Measurements from ENCODE around the gene RPS27.

RPS27 gene

GRCh38 chr1:153944005-153944826 lies 46.3 kb upstream of the RPS27 start:
- Histone ChIP-seq H2AK5ac (ENCODE audit: low read length) (no peak overlapping the region), H3K9me3 (ENCODE audit: insufficient read depth, low read depth, low read length) (peaks cover 1% of the 10 kb centered on the region), H3K23ac (ENCODE audit: low read length) (no peak overlapping the region), H3K36me3 (ENCODE audit: control insufficient read depth in 1 of 2, insufficient read depth in 2 of 2, low read length in 2 of 2) (peaks cover 54 to 59% of the 10 kb centered on the region in 2 experiments), H2BK120ac (ENCODE audit: insufficient read depth, low read length, poor library complexity) (no peak overlapping the region), H4K12ac (ENCODE audit: low read depth, low read length) (no peak overlapping the region), H3K4me1 (ENCODE audit: control insufficient read depth in 1 of 2, insufficient read depth in 2 of 2, low read length in 2 of 2) (peaks cover 4 to 9% of the 10 kb centered on the region in 2 experiments), H2BK5ac (ENCODE audit: low read depth, low read length, poor library complexity) (no peak overlapping the region), H3K27ac (ENCODE audit: low read depth, low read length) (no peak overlapping the region), H4K91ac (ENCODE audit: low read depth, low read length) (no peak overlapping the region), H3K4me3 (ENCODE audit: low read depth, low read length) (no peak overlapping the region), H3K18ac (ENCODE audit: low read length) (no peak overlapping the region), H4K8ac (ENCODE audit: low read depth, low read length) (no peak overlapping the region), H3K27me3 (ENCODE audit: insufficient read depth, low read length) (no peaks in the 10 kb centered on the region), H3K79me1 (ENCODE audit: low read length) (peaks cover 9% of the 10 kb centered on the region), H3K79me2 (ENCODE audit: control insufficient read depth, insufficient read depth, low read length, poor library complexity) (peaks cover 10% of the 10 kb centered on the region), H3K9ac (ENCODE audit: low read length) (no peak overlapping the region), H3K14ac (ENCODE audit: low read length) (no peak overlapping the region), H3K4me2 (ENCODE audit: low read length) (no peak overlapping the region), H2AFZ (ENCODE audit: insufficient read depth, low read length, poor library complexity) (no peak overlapping the region), H3K4ac (ENCODE audit: low read depth, low read length) (no peak overlapping the region), H2BK12ac (ENCODE audit: low read length) (no peak overlapping the region)
- peak in 1 of 2 donors; percentile 36 for DNase-seq
- no CpG with 5 or more reads among the region's 15 CpGs for WGBS (ENCODE audit: extremely low coverage, insufficient coverage, insufficient read length)

GRCh38 chr1:153944827-153945117 lies 45.8 kb upstream of the RPS27 start:
- Histone ChIP-seq H3K4me2 (ENCODE audit: low read length) (no peak overlapping the region), H3K9ac (ENCODE audit: low read length) (no peak overlapping the region)

GRCh38 chr1:153945131-153945794 lies 45.3 kb upstream of the RPS27 start:
- peaks cover 45 to 56% of the 10 kb centered on the region in 2 experiments for H3K36me3 ChIP-seq (ENCODE audit: control insufficient read depth in 1 of 2, insufficient read depth in 2 of 2, low read length in 2 of 2)
- peak overlapping the region; percentile 72 for H3K9ac ChIP-seq (ENCODE audit: low read length)
- H3K18ac ChIP-seq (ENCODE audit: low read length), result peak overlapping the region; percentile 13
- peak overlapping the region; percentile 9 for H4K12ac ChIP-seq (ENCODE audit: low read depth, low read length)
- peak overlapping the region; percentile 57 for H3K27ac ChIP-seq (ENCODE audit: low read depth, low read length)
- peak overlapping the region; percentile 83 for H4K8ac ChIP-seq (ENCODE audit: low read depth, low read length)
- no peak overlapping the region for H2BK12ac ChIP-seq (ENCODE audit: low read length)
- no CpG with 5 or more reads among the region's 12 CpGs for WGBS (ENCODE audit: extremely low coverage, insufficient coverage, insufficient read length)
- no peak overlapping the region for H2BK120ac ChIP-seq (ENCODE audit: insufficient read depth, low read length, poor library complexity)
- H3K4ac ChIP-seq (ENCODE audit: low read depth, low read length), result peak overlapping the region; percentile 27
- no peaks in the 10 kb centered on the region for H3K27me3 ChIP-seq (ENCODE audit: insufficient read depth, low read length)
- H3K23ac ChIP-seq (ENCODE audit: low read length), result no peak overlapping the region
- H3K4me3 ChIP-seq (ENCODE audit: low read depth, low read length), result peak overlapping the region; percentile 90
- peaks cover 10% of the 10 kb centered on the region for H3K79me2 ChIP-seq (ENCODE audit: control insufficient read depth, insufficient read depth, low read length, poor library complexity)
- peak overlapping the region; percentile 31 for H3K14ac ChIP-seq (ENCODE audit: low read length)
- peaks cover 1% of the 10 kb centered on the region for H3K9me3 ChIP-seq (ENCODE audit: insufficient read depth, low read depth, low read length)
- peak overlapping the region; percentile 89 for H4K91ac ChIP-seq (ENCODE audit: low read depth, low read length)
- H3K4me2 ChIP-seq (ENCODE audit: low read length), result peak overlapping the region; percentile 91
- H3K4me1 ChIP-seq (ENCODE audit: control insufficient read depth in 1 of 2, insufficient read depth in 2 of 2, low read length in 2 of 2), result peaks cover 4 to 9% of the 10 kb centered on the region in 2 experiments
- peak in 1 of 2 donors; percentile 30 for DNase-seq
- H3K79me1 ChIP-seq (ENCODE audit: low read length), result peaks cover 9% of the 10 kb centered on the region
- H2AK5ac ChIP-seq (ENCODE audit: low read length), result peak overlapping the region; percentile 8
- no peak overlapping the region for H2BK5ac ChIP-seq (ENCODE audit: low read depth, low read length, poor library complexity)
- H2AFZ ChIP-seq (ENCODE audit: insufficient read depth, low read length, poor library complexity), result peak overlapping the region; percentile 89

More at GRCh38 chr1:153944827-153945117, 45.8 kb upstream of the RPS27 start:
- Histone ChIP-seq H2AK5ac (ENCODE audit: low read length) (peak overlapping the region; percentile 1), H3K79me2 (ENCODE audit: control insufficient read depth, insufficient read depth, low read length, poor library complexity) (peaks cover 10% of the 10 kb centered on the region), H4K12ac (ENCODE audit: low read depth, low read length) (no peak overlapping the region), H3K4me1 (ENCODE audit: control insufficient read depth in 1 of 2, insufficient read depth in 2 of 2, low read length in 2 of 2) (peaks cover 4 to 9% of the 10 kb centered on the region in 2 experiments), H4K8ac (ENCODE audit: low read depth, low read length) (no peak overlapping the region), H2AFZ (ENCODE audit: insufficient read depth, low read length, poor library complexity) (no peak overlapping the region), H3K79me1 (ENCODE audit: low read length) (peaks cover 9% of the 10 kb centered on the region), H3K4me3 (ENCODE audit: low read depth, low read length) (no peak overlapping the region), H3K4ac (ENCODE audit: low read depth, low read length) (no peak overlapping the region), H3K9me3 (ENCODE audit: insufficient read depth, low read depth, low read length) (peaks cover 1% of the 10 kb centered on the region), H3K23ac (ENCODE audit: low read length) (no peak overlapping the region), H3K14ac (ENCODE audit: low read length) (no peak overlapping the region), H2BK120ac (ENCODE audit: insufficient read depth, low read length, poor library complexity) (no peak overlapping the region), H3K36me3 (ENCODE audit: control insufficient read depth in 1 of 2, insufficient read depth in 2 of 2, low read length in 2 of 2) (peaks cover 49 to 57% of the 10 kb centered on the region in 2 experiments), H2BK5ac (ENCODE audit: low read depth, low read length, poor library complexity) (no peak overlapping the region), H3K27ac (ENCODE audit: low read depth, low read length) (no peak overlapping the region), H3K27me3 (ENCODE audit: insufficient read depth, low read length) (no peaks in the 10 kb centered on the region), H3K18ac (ENCODE audit: low read length) (no peak overlapping the region), H4K91ac (ENCODE audit: low read depth, low read length) (no peak overlapping the region), H2BK12ac (ENCODE audit: low read length) (no peak overlapping the region)
- WGBS (ENCODE audit: extremely low coverage, insufficient coverage, insufficient read length), result no CpG with 5 or more reads among the region's 3 CpGs
- no peak for DNase-seq

GRCh38 chr1:153945795-153946621 lies 44.6 kb upstream of the RPS27 start:
- peak overlapping the region; percentile 9 for H4K12ac ChIP-seq (ENCODE audit: low read depth, low read length)
- H2BK120ac ChIP-seq (ENCODE audit: insufficient read depth, low read length, poor library complexity), result peak overlapping the region; percentile 74
- peaks cover 10% of the 10 kb centered on the region for H3K79me2 ChIP-seq (ENCODE audit: control insufficient read depth, insufficient read depth, low read length, poor library complexity)
- peak overlapping the region; percentile 68 for H2BK5ac ChIP-seq (ENCODE audit: low read depth, low read length, poor library complexity)
- peak overlapping the region; percentile 97 for H3K18ac ChIP-seq (ENCODE audit: low read length)
- H3K14ac ChIP-seq (ENCODE audit: low read length), result peak overlapping the region; percentile 31
- H3K27ac ChIP-seq (ENCODE audit: low read depth, low read length), result peak overlapping the region; percentile 57
- WGBS (ENCODE audit: extremely low coverage, insufficient coverage, insufficient read length), result no CpG with 5 or more reads among the region's 95 CpGs
- H3K23ac ChIP-seq (ENCODE audit: low read length), result no peak overlapping the region
- H3K27me3 ChIP-seq (ENCODE audit: insufficient read depth, low read length), result no peaks in the 10 kb centered on the region
- peaks cover 39 to 51% of the 10 kb centered on the region in 2 experiments for H3K36me3 ChIP-seq (ENCODE audit: control insufficient read depth in 1 of 2, insufficient read depth in 2 of 2, low read length in 2 of 2)
- H3K9ac ChIP-seq (ENCODE audit: low read length), result peak overlapping the region; percentile 72
- peaks cover 1% of the 10 kb centered on the region for H3K9me3 ChIP-seq (ENCODE audit: insufficient read depth, low read depth, low read length)
- peak; percentile 53 to 70 for DNase-seq
- H4K8ac ChIP-seq (ENCODE audit: low read depth, low read length), result peak overlapping the region; percentile 83
- peak overlapping the region; percentile 8 for H2AK5ac ChIP-seq (ENCODE audit: low read length)
- H2AFZ ChIP-seq (ENCODE audit: insufficient read depth, low read length, poor library complexity), result peak overlapping the region; percentile 89
- H3K4me2 ChIP-seq (ENCODE audit: low read length), result peak overlapping the region; percentile 91
- peaks cover 4 to 9% of the 10 kb centered on the region in 2 experiments for H3K4me1 ChIP-seq (ENCODE audit: control insufficient read depth in 1 of 2, insufficient read depth in 2 of 2, low read length in 2 of 2)
- no peak overlapping the region for H2BK12ac ChIP-seq (ENCODE audit: low read length)
- H3K79me1 ChIP-seq (ENCODE audit: low read length), result peaks cover 9% of the 10 kb centered on the region
- peak overlapping the region; percentile 90 for H3K4me3 ChIP-seq (ENCODE audit: low read depth, low read length)
- peak overlapping the region; percentile 25 for H3K4ac ChIP-seq (ENCODE audit: low read depth, low read length)
- H4K91ac ChIP-seq (ENCODE audit: low read depth, low read length), result peak overlapping the region; percentile 89
